Right cardiac atrium (tissue), 5 donors: Measurements from ENCODE around the gene TEAD1. TPM values are rescaled to one million over a fixed set of nuclear protein-coding genes. Genes with fewer than 3 reads are reported as not detected.
A peak's percentile ranks its signal among the peaks of the same experiment; 100 is the strongest.

ENCODE experiments used
- ATAC-seq, 2 donors: fragments of 200-7000 bp; cut with Tn5 transposase; one replicate each; pipeline versions ENCODE4 v1.8.0 to v1.9.1; 2020; ENCODE audit warnings: moderate library complexity in 2 of 2, mild to moderate bottlenecking in 1 of 2
- DNase-seq, 3 donors: peaks; one replicate each; pipeline ENCODE4 v3.0.0-alpha.2; 2020
- H3K27ac ChIP-seq: one replicate; pipeline ENCODE4 v1.5.1; 2013; ENCODE audit warnings: mild to moderate bottlenecking, low read length, control low read depth, moderate library complexity
- H3K27me3 ChIP-seq: one replicate; pipeline ENCODE4 v1.6.1; 2013; ENCODE audit not compliant: control insufficient read depth, insufficient read depth
- H3K4me1 ChIP-seq: one replicate; pipeline ENCODE4 v1.6.1; 2013; ENCODE audit warnings: low read length; ENCODE audit not compliant: control insufficient read depth, insufficient read depth
- H3K4me3 ChIP-seq: one replicate; pipeline ENCODE4 v1.5.1; 2013; ENCODE audit warnings: low read length, control low read depth
- H3K9me3 ChIP-seq: one replicate; pipeline ENCODE4 v1.6.1; 2013; ENCODE audit warnings: low read length; ENCODE audit not compliant: control insufficient read depth
- WGBS: extraction: QIAGEN DNeasy Blood & Tissue Kit; methylation state at CpG from one replicate; pipeline ENCODE4 v1.1.7; 2013; 5-methylcytosine and 5-hydroxymethylcytosine counted together
- intact Hi-C, 4 donors: fragments of 100-400 bp; cut with DNase I; formaldehyde crosslinking; loops; one replicate each; pipeline versions ENCODE4 v1.11.0 to v1.14.0; 2022 to 2023
- polyA plus RNA-seq: library from polyadenylated mRNA; stranded (reverse); fragments of 200-250 nt; gene quantifications from one replicate; pipeline ENCODE4 v1.2.3, GENCODE V29; 2013
- total RNA-seq, 4 donors: library from RNA; stranded (reverse); fragmentation: NEBNext Ultra II Directional; extraction: Animal tissue kit (Norgen Biotek cat#: 25700); gene quantifications; one replicate each; pipeline ENCODE4 v1.2.1, GENCODE V29; 2021
- donor health status: healthy with polysubstance abuse.
- donor health status: DM: no; HTN: yes; CAD: no.
- donor health status: DM: no; HTN: no; CAD: no.
- donor health status: DM: no; HTN: yes; CAD: no; lungs with severe emphysema.
- donor health status: DM: yes; HTN: yes; CAD: no.

The TEAD1 gene
- total and polyA plus RNA-seq, 5 donors = 19.7 to 105 (median 96.5) TPM

- ATAC-seq (peak; percentile 91 to 94), DNase-seq (peak; percentile 90 to 97 (median 92))
- peak overlapping the region; percentile 93 for H3K27ac ChIP-seq
- no peaks in the 10 kb centered on the region for H3K9me3 ChIP-seq
- intact Hi-C loops = loop anchor here in 3 of 4 donors (5.0 to 10.0 kb wide), 2 partner anchors 64 to 211 kb away; no protein-coding TSS in a partner anchor
- no peak overlapping the region for H3K4me3 ChIP-seq
- 13% methylated on average over 6 of the region's 6 CpGs for WGBS
- peaks cover 14% of the 10 kb centered on the region for H3K4me1 ChIP-seq
- no peaks in the 10 kb centered on the region for H3K27me3 ChIP-seq
These were observed 214.4 kb downstream of the TEAD1 start for GRCh38 chr11:12888525-12889158.

- DNase-seq (peak; percentile 37 to 77 (median 67)), ATAC-seq (peak; percentile 72 to 77)
- Histone ChIP-seq H3K27me3 (no peaks in the 10 kb centered on the region), H3K4me3 (no peak overlapping the region), H3K4me1 (peaks cover 14% of the 10 kb centered on the region), H3K9me3 (no peaks in the 10 kb centered on the region), H3K27ac (peak overlapping the region; percentile 93)
- intact Hi-C loops = loop anchor here in 3 of 4 donors (5.0 to 10.0 kb wide), 2 partner anchors 64 to 212 kb away; no protein-coding TSS in a partner anchor
- WGBS = 31% methylated on average over 5 of the region's 5 CpGs
These were observed 215.0 kb downstream of the TEAD1 start for GRCh38 chr11:12889243-12889642.

- peaks cover 12% of the 10 kb centered on the region for H3K4me1 ChIP-seq
- peak overlapping the region; percentile 45 for H3K27ac ChIP-seq
- H3K9me3 ChIP-seq = no peaks in the 10 kb centered on the region
- ATAC-seq = no peak
- no peaks in the 10 kb centered on the region for H3K27me3 ChIP-seq
- DNase-seq = no peak
- H3K4me3 ChIP-seq = no peak overlapping the region
- intact Hi-C loops = loop anchor here (5.0 to 10.0 kb wide), 8 partner anchors 213 to 566 kb away; partner anchors contain the start of gene TEAD1 (in 2 of the 4)
- 57% methylated on average over 5 of the region's 5 CpGs for WGBS
These were observed 216.3 kb downstream of the TEAD1 start for GRCh38 chr11:12890476-12890875.

GRCh38 chr11:12893787-12894672 lies 219.8 kb downstream of the TEAD1 start:
- Histone ChIP-seq H3K4me3 (no peak overlapping the region), H3K4me1 (peaks cover 9% of the 10 kb centered on the region), H3K27me3 (no peaks in the 10 kb centered on the region), H3K27ac (no peak overlapping the region), H3K9me3 (no peaks in the 10 kb centered on the region)
- DNase-seq = peak; percentile 43 to 79 (median 74)
- WGBS = 50% methylated on average over 12 of the region's 12 CpGs
- ATAC-seq = no peak
- intact Hi-C loops = loop anchor here (5.0 to 10.0 kb wide), 8 partner anchors 217 to 569 kb away; partner anchors contain the start of gene TEAD1 (in 2 of the 4)

GRCh38 chr11:12897390-12897789 lies 223.2 kb downstream of the TEAD1 start:
- H3K27me3 ChIP-seq = no peaks in the 10 kb centered on the region
- H3K4me1 ChIP-seq = peaks cover 8% of the 10 kb centered on the region
- H3K27ac ChIP-seq = peak overlapping the region; percentile 33
- intact Hi-C loops = loop anchor here (5.0 to 10.0 kb wide), 5 partner anchors 223 to 573 kb away; partner anchors contain the start of gene TEAD1 (in 2 of the 4)
- no peaks in the 10 kb centered on the region for H3K9me3 ChIP-seq
- no peak for DNase-seq
- no peak overlapping the region for H3K4me3 ChIP-seq
- ATAC-seq = peak; percentile 60 to 81

GRCh38 chr11:12897867-12898266 lies 223.6 kb downstream of the TEAD1 start:
- no peak for DNase-seq
- intact Hi-C loops = loop anchor here (5.0 to 10.0 kb wide), 5 partner anchors 223 to 573 kb away; partner anchors contain the start of gene TEAD1 (in 2 of the 4)
- no peaks in the 10 kb centered on the region for H3K9me3 ChIP-seq
- WGBS = 49% methylated on average over 3 of the region's 3 CpGs
- no peak overlapping the region for H3K4me3 ChIP-seq
- peaks cover 8% of the 10 kb centered on the region for H3K4me1 ChIP-seq
- peak overlapping the region; percentile 97 for H3K27ac ChIP-seq
- H3K27me3 ChIP-seq = no peaks in the 10 kb centered on the region
- peak; percentile 5 to 38 for ATAC-seq

- Histone ChIP-seq H3K27ac (peak overlapping the region; percentile 48), H3K9me3 (no peaks in the 10 kb centered on the region), H3K4me3 (no peak overlapping the region), H3K27me3 (no peaks in the 10 kb centered on the region), H3K4me1 (peaks cover 5% of the 10 kb centered on the region)
- ATAC-seq (peak; percentile 72 to 85), DNase-seq (no peak)
- 53% methylated on average over 2 of the region's 2 CpGs for WGBS
- intact Hi-C loops = no loop called here
These were observed 226.3 kb downstream of the TEAD1 start for GRCh38 chr11:12900496-12900895.

- H3K27ac ChIP-seq = peak overlapping the region; percentile 8
- intact Hi-C loops = no loop called here
These were observed 227.1 kb downstream of the TEAD1 start for GRCh38 chr11:12901272-12901671.

GRCh38 chr11:12901874-12902481 lies 227.8 kb downstream of the TEAD1 start:
- H3K4me3 ChIP-seq = no peak overlapping the region
- H3K27ac ChIP-seq = no peak overlapping the region
- H3K4me1 ChIP-seq = peaks cover 5% of the 10 kb centered on the region
- no peak for DNase-seq
- WGBS = 96% methylated on average over 7 of the region's 7 CpGs
- no peaks in the 10 kb centered on the region for H3K27me3 ChIP-seq
- intact Hi-C loops = no loop called here
- no peak for ATAC-seq
- H3K9me3 ChIP-seq = no peaks in the 10 kb centered on the region

More at GRCh38 chr11:12901272-12901671, 227.1 kb downstream of the TEAD1 start:
- no peak overlapping the region for H3K4me3 ChIP-seq
- no peak for DNase-seq
- no peak for ATAC-seq
- H3K27me3 ChIP-seq = no peaks in the 10 kb centered on the region
- 97% methylated on average over 1 of the region's 1 CpG for WGBS
- H3K4me1 ChIP-seq = peaks cover 5% of the 10 kb centered on the region
- no peaks in the 10 kb centered on the region for H3K9me3 ChIP-seq

- Histone ChIP-seq H3K9me3 (no peaks in the 10 kb centered on the region), H3K27ac (no peak overlapping the region), H3K27me3 (no peaks in the 10 kb centered on the region), H3K4me1 (peaks cover 5% of the 10 kb centered on the region), H3K4me3 (no peak overlapping the region)
- ATAC-seq (no peak), DNase-seq (no peak)
- 89% methylated on average over 6 of the region's 6 CpGs for WGBS
- intact Hi-C loops = no loop called here
These were observed 228.7 kb downstream of the TEAD1 start for GRCh38 chr11:12902791-12903486.
